Measurements from ENCODE around the gene RFWD3.

The RFWD3 gene

DNA sequence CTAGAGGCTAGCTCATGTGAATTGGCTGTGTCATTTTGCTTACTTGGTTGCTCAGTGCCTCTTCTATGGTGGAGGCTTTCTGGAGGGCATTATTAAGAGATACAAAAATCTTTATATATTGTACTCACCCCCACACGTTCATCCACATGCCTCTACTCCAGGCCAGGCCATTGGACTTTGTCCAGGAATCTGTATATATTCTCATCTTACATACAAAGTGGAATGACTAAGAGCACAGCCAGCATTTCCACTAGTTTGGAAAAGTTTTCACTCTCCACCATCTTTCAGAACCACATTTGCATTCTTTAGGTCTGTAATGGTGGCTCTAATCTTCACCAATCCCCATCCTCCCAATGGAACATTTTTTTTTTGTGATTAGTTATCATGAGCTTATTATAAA, 55.0 kb downstream of the RFWD3 start:
- DNase-seq, result no peak

DNA sequence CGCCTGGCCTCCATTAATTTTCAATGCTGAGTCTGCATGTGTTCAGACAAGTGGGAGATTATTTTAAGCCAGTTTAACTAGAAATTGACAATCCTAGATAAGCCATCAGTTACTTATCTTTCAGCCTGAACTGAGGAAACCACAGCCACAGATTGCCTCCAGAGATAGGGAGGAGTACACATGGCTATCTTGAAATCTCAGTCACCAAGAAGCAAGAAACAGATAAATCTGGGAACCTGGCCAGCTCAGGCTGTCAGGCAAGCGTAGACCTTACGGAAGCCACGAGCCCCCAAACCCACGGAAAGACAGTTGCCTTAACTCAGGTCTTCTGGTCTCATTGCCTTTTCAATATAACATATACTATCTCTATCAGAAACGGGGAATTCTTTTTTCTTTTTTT, 57.7 kb downstream of the RFWD3 start:
- no peak for DNase-seq

DNA sequence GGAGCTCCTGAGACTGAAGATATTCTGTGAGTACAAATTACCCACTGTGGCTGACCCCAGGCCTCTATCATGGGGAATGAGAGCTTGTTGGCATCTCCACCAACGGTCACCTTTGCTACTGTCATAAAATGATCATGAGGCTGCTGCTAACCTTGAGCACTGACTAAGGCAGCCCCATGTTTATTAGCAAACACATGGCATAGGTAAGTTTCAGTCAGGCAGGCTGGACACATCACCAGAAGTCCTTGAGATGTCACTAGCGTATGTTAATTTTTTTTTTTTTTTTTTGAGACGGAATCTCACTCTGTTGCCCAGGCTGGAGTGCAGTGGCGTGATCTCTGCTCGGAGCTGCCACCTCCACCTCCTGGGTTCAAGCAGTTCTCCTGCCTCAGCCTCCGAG, 58.3 kb downstream of the RFWD3 start:
- DNase-seq, result no peak

DNA sequence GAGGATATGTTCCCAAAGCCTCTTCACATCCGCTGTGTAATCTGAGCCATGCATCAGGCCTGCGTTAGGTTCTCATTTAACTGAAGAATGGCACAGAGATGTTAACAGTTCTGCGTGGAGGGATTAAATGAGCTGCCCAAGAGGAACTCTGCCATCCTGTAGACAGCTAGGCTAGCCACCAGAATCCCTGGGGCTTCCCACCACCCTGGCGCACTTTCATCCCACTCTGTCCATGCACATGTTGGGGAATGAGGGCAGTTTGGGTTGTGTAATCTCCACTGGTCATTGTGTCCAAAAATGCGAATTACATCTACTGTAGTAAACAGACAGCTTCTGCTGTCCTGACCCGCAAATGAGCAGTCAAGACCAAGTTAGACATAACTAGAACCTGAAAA, 58.7 kb downstream of the RFWD3 start:
- peak in 1 of 3 donors; percentile 10 for DNase-seq

DNA sequence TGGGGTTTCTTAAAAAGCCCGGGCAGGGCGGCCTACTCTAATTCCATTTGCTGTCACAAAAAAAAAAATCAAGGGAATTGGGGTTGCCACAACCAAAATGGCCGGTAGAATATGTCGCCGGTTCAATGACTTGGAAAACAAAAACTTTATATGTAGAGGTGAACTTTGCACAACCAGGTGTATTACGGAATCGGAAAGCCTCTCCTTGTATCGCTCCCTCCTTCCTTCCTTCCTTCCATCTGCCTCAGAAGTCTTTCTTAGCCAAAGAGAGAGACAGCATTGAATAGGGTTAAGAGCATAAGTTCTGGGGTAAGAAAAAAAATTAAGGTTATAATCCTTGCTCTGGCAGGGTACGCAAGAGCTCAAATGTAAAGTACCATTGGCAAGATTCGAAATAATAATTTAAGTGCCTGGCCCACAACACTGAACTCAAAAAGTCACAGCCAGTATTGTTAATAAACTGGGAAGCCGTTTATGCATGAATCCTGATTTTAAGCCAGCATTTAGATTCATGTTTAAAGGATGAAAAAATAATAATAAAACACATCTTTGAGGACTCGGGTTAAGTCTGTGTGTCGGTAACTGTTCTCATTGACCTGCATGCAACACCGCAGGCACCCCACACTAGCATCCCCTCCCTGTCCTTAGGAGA, 59.2 kb downstream of the RFWD3 start:
- DNase-seq, result no peak

DNA sequence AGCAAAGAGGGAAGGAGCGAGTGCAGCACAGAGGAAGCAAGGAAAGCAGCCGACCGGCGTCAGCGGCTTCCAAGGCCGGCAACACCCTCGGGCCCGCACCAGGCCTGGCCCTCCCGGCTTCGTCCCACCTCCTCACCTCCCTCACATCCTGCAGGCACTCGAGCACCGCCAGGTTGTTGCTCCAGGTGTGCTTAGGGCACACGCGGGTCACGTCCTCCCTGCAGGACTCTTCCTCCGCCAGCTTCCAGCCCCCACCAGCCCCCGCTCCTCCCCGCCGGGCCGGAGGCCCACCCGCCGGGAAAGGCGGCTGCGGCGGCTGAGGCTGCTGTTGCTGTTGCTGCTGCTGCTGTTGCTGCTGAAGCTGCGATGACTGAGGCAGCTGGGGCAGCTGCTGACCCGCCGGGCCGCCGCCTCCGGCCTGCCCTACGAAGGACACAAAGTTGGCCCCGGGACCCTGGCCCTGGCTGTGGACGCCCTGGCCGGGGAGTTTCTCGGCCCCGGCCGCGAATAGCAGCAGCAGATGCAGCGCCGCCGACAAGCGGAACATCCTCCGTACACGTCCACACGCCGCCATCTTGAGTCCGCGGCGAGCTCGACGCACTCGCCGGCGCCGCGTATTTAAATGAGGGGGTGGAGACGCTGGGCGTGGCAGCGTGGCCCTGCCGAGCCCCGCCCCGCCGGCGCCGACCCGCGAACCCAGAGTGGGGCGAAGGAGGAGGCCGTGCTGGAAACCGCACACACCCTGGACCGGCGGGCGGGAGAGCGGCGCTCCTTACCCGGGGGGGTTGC, 60.0 kb downstream of the RFWD3 start, which contains the start of gene GLG1:
TSS of gene GLG1 (minus strand) at position 594 of the 789 bp plus-strand sequence. CDS start at position 574, 20 bp downstream.
- peak; percentile 95 to 97 (median 97) for DNase-seq

DNA sequence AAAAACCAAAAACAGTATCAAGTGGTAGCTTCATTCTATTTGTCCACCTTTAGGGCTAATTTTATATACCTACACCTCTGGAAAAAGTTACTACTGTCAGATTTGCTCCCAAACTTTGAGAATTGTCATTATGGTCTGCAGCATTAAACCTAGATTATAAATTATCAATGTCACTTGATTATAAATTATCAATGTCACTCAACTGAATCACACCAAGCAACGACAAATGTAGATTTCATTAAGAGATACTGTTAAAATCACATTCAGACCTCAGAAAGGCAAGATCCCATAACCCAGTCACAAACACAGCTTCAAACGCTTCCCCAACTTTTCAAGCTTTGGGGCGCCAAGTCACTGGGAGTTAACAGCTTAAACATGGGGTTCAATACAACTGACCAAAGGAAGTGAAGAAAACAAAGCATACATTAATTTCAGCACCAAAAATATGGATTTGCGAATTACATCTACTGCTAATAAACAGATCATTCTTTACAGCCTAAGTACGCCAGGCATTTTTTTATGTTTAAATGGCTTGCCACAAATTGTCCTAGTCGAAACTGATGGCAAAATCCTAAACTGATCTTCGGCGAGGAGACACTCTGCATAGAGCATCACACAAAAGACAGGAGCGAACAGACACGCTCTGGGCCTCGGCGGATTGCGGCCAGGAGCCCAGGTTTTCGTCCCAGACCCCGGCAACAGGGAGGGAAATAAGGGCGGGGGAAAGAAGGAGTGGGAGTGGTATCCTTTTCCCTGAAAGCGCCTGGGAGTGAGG, 60.7 kb downstream of the RFWD3 start:
- peak in 2 of 3 donors; percentile 17 to 26 for DNase-seq

DNA sequence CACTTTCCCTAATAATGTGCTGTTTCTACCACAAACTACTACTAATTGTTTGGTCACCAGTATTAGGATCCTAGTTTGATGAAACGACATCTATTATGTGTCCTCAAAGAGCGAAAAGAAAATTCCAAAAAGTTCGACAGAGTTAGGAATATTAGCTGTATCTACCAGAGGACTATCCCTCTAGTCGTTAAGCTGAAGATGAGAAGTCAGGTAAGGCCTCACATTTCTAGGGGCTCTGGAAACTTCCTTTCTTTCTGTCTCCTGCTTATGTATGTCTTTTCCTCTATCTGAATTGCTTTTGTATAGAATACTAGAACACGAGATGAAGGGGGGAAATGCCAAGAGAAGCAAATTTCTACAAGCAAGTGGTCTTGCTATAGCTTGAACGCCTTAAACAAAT, 61.3 kb downstream of the RFWD3 start:
- no peak for DNase-seq

DNA sequence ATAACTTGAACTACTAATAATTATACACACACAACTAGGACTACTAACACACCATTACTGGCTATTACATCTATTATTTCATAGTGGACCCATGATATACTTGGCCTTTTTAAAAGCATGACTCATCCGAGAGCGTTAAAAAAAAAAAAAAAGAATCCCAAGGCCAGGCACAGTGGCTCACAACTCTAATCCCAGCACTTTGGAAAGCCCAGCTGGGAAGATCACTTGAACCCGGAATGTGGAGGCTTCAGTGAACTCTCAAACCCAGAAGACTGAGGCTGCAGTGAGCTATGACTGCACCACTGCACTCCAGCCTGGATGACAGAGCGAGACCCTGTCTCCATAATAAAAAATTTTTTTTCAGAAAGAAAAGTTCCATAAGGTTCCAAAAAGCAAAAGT, 62.8 kb downstream of the RFWD3 start:
- peak; percentile 17 to 42 (median 37) for DNase-seq

DNA sequence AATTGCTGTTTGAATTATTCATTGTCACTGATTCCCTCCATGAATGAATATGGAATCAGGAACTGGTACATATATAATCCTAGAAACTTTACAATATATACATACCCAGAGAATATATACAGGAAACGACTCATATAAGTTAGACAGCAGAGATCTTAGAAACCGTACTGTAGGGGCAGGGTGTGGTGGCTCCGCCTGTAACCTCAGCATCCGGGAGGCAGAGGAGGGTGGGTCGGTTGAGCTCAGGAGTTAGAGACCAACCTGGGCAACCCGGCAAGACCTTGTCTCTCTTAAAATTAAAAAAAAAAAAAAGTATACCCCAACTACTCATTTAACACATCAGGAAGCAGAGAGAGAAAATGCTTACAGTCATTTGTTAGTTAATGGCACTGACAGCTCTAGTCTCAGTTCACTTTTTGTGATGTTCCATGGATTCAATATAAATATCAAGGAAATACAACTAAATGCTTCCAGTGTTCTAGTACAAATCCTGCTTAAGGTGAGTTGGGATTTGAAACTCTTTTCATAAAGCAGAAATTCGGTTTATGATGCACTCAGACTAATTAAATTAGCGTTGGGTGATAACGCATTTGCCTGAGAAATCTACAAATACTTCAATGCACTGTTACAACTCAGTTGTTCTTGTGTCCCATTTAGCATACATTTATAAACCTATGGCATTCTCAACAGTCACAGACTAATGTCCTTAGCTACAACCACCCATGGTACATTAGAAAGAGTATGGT, 65.4 kb downstream of the RFWD3 start:
- DNase-seq, result no peak

DNA sequence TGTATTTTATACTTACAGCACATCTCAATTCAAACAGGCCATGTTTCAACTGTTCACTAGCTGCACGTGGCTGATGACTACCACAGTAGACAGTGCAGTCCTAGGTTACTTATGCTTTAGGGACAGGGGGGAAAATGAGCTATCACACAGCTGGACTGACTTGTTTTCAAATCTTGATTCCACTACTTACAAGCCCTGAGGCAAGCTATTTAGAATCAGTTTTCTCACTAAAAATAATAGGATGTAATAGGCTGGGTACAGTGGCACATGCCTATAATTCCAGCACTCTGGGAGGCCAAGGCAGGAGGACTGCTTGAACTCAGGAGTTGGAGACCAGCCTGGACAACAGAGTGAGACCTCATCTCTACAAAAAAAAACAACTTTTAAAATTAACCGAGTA, 70.1 kb downstream of the RFWD3 start:
- DNase-seq, result no peak

DNA sequence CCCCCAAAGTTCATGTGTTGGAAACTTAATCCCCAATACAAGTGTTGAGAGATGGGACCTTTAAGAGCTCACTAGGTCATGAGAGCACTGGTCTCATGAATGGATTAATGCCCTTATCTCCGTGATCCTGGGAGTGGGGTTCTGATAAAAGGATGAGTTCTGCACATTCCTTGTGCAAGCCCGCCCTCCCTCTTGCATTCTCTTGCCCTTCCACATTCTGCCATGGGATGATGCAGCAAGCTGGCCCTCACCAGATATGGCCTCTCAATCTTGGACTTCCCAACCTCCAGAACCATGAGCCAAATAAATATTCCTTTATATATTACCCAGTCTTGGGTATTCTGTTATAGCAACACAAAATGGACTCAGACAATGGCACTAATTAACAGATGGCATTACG, 73.8 kb downstream of the RFWD3 start:
- DNase-seq, result no peak

DNA sequence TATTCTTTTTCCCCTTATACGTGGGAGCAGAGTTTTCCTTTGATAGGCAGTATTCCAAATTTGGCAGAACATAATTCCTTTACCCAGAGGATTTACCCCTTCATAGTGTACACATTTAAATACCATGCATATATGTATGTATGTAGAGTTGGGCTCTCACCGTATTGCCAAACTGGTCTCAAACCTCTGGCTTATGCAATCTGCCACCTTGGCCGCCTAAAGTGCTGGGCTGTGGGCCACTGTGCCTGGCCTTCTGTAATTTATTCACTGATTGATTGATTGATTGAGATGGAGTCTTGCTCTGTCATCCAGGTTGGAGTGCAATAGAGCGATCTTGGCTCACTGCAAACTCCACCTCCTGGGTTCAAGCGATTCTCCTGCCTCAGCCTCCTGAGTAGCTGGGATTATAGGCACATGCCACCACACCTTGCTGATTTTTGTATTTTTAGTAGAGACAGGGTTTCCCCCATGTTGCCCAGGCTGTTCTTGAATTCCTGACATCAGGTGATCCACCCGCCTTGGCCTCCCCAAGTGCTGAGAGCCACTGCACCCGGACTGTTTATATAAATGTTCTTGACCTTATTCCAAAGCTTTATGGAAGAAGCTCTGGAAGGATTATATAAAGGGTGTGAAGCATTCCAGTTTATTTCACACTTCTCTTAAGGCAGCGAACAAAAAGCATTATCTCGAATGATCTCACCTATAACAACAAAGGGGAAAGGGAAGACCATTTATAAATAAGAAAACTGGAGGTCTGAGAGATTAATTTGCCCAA, 74.6 kb downstream of the RFWD3 start:
- no peak for DNase-seq

DNA sequence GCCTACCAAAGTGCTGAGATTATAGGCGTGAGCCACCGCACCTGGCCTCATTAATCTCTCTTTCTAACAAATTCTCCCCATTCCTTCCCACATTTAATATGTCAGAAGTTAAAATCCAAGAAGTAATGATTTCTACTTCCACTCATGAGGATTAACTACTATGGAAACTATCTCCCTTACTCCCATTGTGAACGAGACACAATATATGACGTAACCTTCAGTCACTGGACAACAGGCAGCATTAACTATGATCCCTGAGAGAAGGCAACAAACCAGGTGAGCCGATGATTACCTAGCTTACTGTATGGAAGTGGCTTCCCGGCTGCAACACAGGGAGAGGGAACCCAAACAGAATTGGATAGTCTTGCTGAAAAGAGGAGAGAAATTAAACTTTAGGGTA, 79.7 kb downstream of the RFWD3 start:
- no peak for DNase-seq

DNA sequence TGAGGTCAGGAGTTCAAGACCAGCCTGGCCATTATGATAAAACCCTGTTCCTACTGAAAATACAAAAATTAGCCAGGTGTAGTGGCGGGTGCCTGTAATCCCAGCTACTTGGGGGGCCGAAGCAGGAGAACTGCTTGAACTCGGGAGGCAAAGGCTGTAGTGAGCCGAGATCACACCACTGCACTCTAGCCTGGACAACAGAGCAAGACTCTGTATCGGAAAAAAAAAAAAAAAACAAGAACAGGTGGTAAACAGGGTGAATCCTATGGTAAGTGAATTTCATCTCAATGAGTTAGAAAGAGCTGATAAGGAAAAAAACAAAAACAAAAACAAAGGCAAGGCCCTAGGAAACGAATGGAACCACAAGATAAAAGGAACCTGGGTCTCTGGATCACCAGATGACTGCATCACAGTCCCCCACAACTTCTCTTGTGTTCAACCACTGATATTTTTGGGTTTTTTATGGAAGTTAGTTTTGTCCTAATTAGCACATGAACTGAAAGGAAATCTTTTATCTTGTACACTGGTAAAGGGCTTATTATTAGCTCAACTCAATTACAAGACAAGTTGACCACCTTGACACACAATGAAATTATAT, 80.7 kb downstream of the RFWD3 start:
- peak; percentile 33 to 51 (median 45) for DNase-seq

DNA sequence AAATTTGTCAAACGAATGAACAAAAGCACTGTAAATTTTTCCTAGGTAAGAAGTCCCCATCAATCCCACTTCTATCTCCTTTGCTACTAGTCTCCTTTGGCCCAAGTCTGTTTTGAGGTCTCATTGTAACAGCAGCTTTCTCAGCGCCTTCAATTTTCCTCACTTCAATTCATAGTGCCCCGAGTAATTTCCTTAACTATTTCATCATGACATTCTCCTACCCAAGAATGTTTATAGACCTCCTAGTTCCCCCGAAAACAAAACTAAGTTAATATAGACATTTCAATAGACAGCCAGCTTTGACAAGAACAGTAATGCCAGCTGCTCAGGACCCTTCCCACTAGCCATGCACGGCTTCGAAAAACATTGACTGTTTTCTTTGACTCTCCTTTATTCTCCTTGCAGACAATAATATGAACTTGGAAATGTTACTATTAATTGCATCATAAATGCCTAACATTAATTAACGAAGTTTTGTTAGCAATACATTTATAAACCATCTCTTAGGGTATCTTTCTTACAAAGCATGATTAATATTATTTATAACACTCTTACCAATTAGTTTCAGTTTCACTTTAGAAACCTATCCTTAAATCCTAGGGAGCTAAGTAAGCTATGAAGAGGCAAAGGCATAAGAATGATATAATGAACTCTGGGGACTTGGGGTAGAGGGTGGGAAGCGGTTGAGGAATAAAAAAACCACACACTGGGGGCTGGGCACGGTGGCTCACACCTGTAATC, 82.6 kb downstream of the RFWD3 start:
- no peak for DNase-seq

DNA sequence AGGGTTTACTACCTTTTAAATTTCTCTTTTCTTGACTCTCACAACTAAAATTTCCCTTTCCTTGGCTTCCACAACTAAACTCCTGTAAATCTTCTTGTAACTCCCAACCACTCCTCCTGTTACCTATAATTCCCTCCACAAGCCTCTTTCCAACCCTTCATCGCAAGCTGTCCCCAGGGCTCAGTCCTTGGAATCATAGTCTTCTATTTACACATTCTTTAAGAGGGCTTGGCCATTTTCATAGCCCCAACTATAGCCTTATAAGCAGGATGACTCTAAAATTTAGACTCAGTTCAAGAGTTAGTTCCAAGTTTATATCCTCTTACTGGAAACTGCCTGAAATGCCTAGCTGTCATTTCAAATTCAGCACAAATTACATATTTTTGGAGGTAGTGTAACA, 83.7 kb downstream of the RFWD3 start:
- DNase-seq, result no peak

DNA sequence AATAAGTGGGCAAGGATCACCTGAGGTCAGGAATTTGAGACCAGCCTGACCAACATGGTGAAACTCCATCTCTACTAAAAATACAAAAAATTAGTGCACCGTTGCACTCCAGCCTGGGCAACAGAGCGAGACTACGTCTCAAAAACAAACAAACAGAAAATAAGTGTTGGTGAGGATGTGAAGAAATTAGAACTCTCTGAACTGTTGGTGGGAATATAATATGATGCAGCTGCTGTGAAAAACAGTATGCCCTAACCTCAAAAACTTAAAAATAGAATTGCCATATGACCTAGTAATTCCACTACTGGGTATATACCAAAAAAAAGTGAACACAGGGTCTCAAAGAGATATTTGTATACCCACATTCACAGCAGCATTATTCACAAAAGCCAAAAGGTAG, 85.8 kb downstream of the RFWD3 start:
- no peak for DNase-seq

DNA sequence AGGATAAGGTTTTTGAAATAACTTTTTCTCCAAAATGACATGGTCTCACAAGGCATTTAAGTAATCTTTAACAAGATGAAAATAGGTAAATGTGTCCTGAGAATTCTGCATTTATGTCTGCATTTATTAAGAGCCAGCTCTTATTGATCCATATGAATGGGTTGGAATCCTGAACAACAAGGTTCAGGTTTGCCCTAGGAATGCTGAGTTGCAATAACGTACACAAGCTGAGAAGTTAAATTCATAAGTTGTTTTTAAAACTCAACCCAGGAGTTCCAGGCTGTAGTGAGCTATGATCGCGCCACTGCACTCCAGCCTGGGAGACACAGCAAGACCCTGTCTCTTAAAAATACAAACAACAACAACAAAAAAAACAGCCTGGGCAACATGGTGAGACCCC, 87.8 kb downstream of the RFWD3 start:
- no peak for DNase-seq

DNA sequence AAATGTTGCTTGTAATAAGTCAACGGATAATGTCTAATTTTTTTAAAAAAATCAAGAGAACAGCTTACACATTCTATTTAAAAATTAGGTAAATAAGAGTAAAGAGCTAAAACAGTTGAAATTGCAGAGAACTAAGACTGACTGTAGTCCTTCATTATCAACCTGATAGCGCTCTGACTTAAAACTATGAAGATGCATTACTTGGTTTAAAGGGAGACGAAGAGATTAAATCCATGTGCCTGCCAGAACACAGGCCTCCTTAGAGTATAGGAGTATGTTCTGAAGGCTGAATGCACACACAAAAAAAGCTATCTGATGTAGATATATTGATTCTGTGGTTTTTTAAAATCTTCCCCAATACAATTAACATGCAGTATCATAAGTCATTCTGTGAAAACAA, 88.2 kb downstream of the RFWD3 start:
- DNase-seq, result no peak

DNA sequence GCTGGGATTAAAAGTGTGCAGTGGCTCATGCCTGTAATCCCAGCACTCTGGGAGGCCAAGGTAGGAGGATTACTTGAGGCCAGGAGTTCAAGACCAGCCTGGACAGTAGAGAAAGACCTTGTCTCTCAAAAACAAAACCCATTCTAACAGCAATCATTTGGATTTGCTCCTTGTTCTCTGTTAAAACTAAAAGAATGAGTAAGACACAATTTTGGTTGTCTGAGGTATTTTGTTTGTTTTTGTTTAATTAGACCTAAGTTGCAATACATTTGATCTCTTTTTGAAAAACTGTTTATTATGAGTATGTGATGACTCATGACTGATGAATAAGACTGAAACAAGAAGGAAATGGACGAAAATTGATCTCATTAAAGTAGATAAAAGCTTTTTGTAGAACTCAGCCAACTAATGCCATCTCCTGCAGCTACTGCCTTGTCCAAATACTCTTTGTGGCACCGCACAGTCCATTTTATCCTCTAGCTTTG, 88.8 kb downstream of the RFWD3 start:
- DNase-seq, result peak in 2 of 3 donors; percentile 64 to 73

All from suppressor macrophage treated with lipopolysaccharide for 1 hour (primary cell).